Measurements from ENCODE around the gene CORO2B.

CORO2B gene

DNA sequence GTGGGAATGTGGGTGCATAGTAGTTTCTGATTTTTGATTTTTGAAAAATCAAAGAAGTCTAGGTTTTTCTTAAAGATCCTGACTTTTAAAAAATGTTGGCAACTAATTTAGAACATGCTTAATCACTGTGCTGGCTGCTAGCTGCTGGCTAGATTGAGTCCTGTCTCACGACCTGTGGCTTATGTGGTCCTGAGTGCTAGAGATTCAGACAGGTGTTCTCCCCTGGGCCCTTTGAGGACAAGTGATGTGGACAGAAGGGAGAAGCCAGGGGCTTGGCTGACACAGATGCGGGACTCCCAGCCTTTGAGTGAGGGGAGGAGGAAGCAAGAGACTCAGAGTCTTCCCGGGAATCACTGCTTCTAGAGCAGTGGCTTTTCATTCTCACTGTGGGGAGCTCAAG is 47.5 kb downstream of the CORO2B start:
- no peak for DNase-seq (ENCODE audit: low read depth in 2 of 2)

DNA sequence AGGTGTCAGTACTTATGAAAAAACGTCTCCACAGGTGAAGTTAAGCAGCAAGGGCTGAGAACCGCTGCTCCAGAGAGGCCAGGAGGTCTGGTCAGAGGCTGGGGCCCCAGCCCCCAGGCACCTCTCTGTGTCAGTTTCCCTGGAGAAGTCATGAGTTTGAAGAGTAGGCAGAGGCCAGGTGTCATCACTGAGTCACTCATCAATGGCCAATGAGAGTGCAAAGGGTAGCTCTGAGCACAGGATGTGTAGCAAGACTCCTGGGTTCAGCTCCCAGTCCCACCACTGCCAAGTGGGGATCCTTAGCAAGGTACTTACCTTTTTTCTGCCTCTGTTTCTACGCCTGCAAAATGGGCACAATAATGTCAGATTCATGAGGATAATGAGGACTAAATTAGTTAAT is 47.9 kb downstream of the CORO2B start:
- no peak for DNase-seq (ENCODE audit: low read depth in 2 of 2)

DNA sequence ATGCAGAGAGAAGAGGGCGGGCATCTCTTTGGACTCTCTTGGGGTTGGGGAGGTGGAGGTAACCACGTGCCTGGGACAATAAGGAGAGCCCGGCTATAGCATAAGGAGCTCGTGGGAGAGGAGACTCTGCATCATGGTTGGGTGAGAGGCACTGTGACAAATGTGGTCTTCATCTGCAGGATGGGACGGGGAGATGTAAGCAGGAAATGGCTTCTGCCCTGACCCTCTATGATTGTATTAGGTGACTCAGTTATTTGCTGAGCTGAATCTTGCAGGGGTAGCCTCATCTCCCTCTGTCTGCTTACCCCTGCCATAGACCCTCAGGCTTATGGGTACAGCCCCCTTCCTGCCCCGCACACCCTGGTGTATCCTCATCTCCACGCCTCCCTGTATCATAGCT is 48.7 kb downstream of the CORO2B start:
- DNase-seq (ENCODE audit: low read depth in 2 of 2): no peak

DNA sequence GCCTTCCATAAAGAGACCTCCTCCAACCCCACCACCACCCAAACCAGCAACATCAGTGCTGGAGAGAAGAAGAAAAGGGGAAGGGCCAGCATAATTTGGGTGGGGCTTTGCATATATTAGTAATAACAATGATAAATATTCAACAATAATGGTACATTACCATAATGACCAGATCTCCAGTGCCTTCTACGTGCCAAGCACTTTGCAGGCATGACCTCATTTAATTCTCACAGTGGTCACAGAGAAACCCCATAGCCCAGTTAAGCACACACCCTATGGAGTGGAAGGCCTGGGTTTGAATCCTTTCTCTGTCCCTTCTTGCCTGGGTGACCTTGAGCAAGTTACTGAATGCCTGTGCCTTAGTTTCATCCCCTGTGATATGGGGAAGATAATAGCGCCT is 49.2 kb downstream of the CORO2B start:
- DNase-seq (ENCODE audit: low read depth in 2 of 2): no peak

DNA sequence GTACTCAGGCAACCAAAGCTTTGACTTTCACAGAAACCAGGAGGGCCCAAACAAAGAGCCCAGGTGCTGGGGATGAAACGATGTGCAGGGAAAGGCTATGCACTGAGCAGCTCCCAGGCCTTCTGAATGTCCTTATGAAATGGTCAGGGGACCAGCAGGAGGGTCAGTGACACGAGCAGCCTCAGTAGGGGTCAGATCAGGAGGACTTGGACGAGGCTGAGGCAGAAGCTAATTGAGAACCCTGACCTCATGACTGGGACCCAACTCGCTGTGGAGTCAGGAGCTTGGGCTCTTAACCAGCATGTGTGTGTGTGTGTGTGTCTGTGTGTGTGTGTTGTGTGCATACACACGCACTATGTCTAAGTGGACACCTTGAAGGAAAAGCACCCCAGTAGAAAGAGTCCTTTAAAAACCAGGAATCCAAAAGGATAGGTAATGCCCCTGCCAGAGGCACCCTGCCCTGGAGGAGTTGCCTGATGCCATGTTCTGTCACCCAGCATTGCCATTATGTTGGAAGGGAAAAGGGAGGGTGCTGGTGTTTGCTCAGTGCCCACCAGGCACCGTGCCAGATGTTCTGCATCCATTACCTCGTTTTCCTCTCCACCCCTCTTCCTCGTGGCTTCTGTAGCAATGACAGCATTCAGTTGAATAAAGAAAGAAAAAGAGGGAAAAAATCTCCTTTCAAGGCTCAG is 50.9 kb downstream of the CORO2B start:
- DNase-seq (ENCODE audit: low read depth in 2 of 2): no peak

DNA sequence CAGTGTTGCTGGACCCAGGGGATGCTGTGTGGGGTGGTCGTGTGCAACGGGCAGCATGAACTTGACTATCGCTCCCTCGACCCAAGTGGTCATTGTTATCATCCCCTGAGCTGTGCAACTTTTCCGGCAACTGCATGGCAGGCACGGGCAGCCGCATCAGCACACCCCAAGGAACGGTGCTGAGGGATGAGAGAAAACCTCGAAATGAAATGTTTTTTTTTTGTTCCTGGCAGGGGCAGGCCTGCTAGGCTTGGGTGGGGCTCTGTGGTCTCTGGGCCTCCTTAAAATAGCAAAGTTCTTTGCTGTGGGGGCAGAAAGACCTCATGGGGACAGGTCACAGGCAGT is 51.4 kb downstream of the CORO2B start:
- DNase-seq (ENCODE audit: low read depth in 2 of 2): no peak

DNA sequence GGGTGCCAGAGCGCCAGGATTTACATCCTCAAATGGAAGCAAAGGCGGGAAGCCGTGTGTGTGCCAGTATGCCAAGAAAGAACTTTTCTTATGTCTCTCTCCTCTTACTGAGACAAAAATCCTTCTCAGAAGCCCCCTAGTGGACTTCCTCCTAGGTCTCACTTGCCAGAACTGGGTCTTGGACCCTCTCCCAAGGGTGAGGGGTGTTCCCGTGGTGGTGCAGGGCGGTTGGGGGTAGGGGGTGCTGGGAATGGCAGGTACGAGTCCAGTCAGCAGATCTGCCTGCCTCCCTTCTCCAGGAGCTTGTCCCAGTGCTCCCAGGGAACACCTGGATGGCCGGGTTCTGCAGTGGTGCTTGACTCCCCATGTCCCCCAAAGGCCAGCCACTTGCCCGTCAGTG is 52.0 kb downstream of the CORO2B start:
- no peak for DNase-seq (ENCODE audit: low read depth in 2 of 2)

DNA sequence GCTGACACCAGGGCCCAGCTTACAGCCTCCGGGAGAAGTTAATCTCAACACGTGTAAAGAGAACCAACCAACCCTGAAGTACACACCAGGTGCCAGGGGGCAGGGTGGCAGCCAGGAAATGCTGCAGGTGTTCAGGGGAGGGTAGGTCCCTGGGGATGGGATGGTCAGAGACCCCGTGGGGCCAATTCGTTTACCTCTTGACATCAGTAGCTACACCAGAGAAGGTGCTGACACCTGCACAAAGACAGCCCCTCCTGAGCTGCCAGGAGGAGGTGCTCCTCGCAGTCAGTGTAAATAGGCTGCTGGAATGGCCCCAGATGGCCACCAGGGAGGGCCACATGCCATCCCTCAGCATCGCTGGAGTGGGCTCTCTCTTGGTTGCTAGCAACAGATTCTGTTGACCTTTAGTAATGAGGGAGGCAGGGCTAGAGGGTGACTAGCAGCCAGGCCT is 52.8 kb downstream of the CORO2B start:
- no peak for DNase-seq (ENCODE audit: low read depth in 2 of 2)

DNA sequence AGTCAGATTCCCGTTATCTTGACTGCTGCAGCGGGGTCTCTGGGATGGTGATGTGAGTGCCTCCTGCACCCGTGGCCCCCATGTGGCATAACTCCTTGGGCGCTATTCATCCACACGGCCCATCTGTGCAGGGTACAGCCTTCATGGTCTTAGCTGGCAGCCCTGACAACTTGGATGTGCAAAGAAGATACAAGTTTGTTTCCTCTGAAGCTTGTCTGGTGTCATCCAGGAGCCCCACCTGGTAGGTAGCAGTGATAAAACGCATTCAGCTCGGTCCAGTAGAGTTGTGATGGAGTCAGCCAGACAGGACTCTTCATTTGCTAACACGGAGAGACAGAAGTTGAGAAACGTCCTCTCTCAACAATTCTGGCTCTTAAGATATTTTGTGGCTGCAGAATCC is 53.3 kb downstream of the CORO2B start:
- DNase-seq (ENCODE audit: low read depth in 2 of 2): no peak

DNA sequence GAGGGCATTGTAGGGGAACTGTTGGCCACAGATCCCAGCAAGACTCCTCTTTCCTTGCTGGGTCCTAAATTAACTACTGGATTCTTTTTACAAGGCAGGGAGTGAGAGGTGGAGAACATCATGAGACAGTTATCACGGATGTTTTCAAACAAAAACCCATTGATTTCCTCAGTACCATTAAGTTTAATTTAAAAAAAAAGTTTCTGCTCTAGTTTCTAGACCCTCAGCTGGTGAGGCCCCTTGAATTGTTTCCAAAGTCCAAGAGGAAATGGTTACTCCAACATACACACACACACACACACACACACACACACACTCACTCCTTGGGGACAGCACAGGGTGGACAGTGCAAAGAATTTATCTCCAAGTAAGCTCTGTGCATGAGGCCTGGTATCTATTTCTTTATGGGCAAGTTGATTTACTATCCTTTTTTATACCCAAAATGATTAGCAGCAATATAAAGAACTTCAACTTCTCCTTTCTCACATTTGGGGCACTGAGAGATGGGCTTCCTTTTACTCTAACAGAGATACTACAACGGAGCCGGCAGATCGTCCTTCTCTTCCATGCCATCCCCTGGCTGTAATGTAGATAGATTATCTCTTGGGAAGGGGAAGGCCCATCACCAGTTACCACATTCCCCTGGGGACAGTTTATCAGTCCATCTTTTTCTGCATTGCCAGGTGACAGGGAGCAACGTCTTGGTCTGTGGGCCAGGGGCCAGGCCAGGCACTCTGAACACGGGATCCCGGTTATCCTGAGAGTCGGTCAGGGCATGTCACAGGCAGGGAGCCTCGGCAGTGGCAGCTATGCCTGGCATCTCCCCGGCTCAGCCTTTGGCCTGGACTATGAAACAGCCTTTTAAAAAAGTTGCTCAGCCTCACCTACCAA is 54.7 kb downstream of the CORO2B start:
- no peak for DNase-seq (ENCODE audit: low read depth in 2 of 2)

DNA sequence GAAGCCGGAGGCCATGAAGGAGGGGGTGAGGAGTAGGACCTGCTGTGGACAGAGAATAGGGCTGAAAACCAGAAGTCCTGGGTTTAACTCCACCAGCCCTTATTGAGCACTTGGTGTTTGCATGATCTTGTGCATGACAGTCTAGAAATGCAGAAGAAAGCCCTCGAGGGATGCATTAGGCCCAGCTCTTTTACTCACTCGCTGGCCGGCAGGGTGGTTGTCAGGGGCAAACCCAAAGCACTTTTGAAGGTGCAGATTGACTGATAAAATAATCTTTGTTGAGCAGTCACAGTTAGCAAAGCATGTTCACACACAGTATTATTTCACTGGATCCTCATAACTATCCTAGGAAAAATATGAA is 55.3 kb downstream of the CORO2B start:
- DNase-seq (ENCODE audit: low read depth in 2 of 2): no peak

DNA sequence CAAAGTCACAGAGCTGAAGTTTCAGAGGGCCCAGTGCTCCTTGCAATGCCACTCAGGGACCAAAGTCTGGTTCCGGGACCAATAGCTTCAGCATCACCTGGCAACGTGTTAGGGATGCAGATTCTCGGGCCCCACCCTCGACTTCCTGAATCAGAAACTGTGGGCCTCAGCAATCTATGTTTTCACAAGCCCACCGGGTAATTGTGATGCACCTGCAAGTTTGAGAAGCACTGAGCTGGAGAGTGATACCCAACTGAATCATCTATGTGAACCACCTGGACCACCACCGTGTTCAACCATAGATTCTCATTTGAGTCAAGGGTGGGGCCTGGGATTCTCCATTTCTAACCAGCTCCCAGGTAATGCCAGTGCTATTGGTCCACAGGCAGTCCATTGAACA is 55.7 kb downstream of the CORO2B start:
- DNase-seq (ENCODE audit: low read depth in 2 of 2): no peak

DNA sequence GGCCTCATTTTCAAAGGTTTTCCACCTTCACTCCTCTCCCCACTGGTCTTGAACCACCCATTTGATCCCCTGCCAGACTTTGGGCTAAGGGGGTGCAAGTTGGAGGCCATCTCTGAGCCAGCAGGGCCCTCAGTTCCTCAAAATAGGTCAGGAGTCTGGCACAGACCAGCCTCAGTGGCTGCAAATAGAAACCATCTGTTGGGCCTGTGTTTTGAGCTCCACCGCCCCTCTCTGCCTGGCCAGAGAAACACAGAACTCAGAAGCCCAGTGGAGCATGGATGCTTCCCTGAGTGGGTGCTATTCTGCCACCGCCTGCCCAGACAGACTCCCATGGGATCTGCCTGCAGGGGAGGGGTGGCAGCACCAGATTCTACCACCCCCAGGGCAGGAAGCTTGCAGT is 56.3 kb downstream of the CORO2B start:
- DNase-seq (ENCODE audit: low read depth in 2 of 2): no peak

DNA sequence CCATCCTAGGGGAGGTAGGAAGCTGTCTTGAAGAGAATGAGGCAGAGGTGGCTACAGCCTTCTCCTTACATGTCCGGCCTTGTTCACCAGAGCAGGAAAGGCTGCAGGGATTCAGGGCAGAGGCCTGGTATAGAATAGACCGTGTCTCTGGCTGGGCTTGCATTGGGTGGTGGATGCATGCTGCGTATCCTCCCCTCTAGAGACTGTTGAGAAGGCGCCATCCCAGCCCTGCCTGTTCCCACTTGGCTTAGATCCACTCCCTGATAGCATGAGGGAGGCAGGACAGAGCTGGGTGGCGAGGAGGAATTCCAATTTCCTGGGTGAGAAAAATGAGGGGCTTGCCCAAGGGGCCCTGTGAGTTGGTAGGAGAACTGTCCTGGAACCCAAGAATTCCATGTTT is 57.5 kb downstream of the CORO2B start:
- no peak for DNase-seq (ENCODE audit: low read depth in 2 of 2)

DNA sequence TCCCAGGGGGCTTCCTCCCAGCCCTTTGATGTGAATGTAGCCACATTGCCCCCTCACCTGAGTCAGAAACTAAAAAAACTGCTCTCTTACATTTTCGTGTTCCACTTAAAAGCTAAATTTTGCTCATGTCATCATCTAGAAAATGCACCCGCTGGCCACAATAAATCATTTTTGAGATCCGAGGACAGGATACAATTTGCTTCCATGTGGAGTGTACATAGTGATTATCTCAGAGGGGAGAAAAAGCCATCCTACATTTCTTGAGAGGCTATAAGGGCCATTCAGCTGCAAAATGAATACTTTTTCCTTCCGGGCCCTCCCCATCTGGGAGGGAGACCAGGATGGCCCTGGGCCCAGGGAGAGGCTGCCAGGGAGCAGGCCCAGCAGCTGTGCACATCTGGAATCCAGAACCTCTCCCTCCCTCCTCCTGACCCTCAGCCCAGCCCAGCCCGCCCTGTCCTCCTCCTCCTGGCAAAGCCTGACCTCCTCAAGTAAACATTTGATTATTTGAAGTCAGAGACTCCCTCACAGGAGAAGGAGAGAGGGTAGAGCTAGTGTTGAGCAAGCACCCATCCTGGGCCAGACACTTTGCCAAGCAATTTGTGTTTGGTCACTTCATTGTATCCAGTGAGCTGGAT is 59.1 kb downstream of the CORO2B start:
- DNase-seq (ENCODE audit: low read depth in 2 of 2): no peak

DNA sequence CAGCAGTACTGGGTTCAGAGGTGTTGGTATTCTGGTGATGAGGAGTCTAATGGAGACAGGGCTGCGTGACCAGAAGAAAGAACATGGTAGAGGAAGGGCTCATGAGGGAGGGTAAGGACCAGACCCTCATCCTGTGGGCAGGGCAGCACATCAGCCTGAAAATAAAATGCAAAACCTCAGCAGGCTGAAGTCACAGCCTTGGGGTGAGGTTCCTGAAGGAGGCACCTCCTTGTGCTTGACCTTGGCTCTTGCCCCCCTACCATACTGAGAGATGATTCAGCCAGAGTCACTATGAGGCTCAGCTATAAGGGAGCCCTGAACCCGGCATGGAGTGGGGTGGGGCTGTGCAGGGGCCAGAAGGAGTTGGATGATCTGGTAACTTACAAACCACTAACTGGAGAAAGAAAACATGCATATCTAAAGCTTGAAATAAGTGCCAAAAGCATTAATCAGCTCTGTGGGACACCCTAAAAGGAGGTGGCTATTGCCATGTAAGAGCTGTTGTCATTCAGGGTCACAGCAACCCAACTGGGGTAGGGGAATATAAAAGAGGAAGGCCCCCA is 60.2 kb downstream of the CORO2B start:
- DNase-seq (ENCODE audit: low read depth in 2 of 2): no peak

DNA sequence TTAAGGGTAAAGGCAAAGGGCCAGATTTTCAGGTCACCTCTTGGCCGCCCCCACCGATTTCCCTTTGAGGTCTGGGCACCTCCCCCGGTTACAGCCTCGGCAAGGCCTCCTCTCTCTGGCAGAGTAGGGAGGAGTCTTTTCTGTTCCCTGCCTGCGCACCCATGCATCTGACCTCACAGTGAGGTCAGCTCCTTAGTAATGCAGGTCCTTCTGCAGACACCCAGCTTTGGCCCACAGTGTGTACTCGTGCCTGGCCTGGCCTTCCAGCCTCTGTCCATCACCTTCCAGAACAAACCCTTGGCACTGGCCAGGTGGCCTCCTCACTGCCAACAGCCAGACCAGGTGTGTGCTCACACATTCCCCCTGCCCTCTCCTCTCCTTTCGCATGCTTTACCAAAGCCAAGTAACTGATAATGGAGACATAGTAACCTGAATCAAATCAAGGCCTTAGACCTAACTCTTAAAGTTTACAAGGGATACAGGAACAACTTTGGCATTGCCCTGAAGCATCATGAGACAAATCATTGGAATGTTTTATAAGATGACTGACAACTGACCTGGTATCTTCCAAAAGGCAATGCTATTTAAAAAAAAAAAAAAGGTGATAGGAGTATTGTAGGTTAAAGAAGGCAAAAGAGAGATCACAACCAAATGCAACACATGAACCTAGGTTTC is 61.3 kb downstream of the CORO2B start:
- DNase-seq (ENCODE audit: low read depth in 2 of 2): no peak

DNA sequence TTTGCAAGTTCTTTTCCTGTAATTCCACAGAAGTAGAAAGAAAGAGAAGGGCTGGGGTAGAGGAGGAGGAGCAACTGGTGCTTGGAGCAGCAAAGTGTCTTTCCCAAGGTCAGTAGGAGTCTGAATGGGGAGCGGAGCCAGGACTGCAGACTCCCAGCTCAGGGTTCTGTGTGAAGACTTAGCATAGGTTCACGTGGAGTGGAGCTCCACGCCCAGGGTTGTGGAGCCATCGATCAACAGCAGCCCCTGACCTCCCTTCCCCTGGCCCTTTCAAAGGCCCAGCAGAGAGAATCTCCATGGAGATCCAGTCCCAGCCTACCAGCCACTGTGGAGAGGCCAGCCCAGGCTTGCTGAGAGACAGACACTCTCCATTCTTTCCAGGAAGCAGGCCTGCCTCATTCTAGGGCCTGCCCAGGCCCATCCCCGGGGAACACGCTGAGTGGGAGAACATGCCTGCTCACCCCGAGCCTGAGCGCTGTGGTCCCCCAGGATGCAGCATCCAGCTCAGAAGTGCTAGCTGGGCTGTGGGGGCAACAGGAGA is 62.1 kb downstream of the CORO2B start:
- DNase-seq (ENCODE audit: low read depth in 2 of 2): no peak

DNA sequence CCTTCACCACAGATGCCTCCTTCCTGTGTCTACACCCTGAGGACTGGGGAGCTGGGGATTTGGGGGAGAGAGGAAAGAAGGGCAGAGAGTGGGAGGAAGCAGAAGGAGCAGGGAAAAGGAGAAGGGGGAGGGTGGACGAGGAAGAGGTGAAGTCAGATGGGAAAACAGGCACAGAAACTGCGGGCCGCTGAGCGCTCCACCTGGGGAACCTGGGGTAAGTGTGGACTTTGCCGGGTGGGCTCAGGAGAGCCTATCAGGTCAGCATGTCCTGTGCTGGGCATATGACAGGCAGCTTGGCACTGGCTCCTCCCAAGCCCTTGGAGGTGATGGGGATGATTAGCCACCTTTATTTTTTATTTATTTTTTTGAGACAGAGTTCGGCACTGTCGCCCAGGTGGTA is 62.6 kb downstream of the CORO2B start:
- no peak for DNase-seq (ENCODE audit: low read depth in 2 of 2)

DNA sequence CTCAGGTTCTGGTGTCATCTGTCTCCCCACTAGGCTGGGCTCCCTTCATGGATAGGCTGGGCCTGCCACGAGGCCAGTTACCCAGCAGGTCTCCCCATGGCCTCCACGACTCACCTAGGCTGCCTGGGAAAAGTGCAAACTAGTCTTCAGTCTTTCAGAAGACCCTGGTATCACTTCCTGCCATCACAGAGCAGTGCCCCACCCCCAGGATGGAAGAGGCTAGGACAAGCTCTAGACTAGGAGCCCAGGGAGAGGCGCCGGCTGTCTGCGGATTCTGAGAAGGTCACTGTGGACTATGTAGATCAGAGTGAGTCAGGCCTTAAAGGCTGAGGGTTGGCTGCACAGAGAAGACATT is 63.7 kb downstream of the CORO2B start:
- DNase-seq (ENCODE audit: low read depth in 2 of 2): no peak

DNA sequence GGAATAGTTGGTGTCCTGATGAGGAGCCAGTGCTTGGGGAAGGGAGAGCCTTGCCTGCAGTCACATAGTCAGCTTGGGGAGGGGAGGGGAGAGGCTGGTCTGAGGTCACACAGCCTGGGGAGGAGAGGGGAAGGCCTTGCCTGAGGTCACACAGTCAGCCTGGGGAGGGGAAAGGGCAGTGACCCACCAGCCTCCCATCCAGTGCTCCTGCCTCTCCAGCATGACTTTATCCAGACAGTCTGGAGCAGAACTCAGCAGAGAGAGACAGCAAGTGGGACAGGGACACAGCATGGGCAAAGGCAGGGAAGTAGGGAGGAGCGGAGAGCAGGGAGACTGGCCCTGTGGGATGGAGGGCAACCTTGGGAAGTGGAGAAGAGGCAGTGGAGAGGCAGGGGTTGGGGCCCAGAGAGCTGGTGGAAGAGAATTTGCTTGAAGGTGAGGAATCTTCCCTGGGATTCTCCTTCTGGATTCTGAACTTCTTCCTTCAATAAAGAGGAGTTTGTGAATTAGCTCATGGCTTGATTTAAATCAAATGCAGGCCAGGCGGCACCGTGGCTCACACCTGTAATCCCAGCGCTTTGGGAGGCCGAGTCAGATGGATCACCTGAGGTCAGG is 64.5 kb downstream of the CORO2B start:
- DNase-seq (ENCODE audit: low read depth in 2 of 2): no peak
